Breast epithelium (tissue), 4 donors: Measurements from ENCODE around the gene LSM11. TPM values are rescaled to one million over a fixed set of nuclear protein-coding genes. Genes with fewer than 3 reads are reported as not detected.

Experiments used
- DNase-seq, 2 donors: peaks; one replicate each; pipeline ENCODE4 v3.0.0-alpha.2; 2019; ENCODE audit warnings: low spot score in 2 of 2
- H3K27ac ChIP-seq, 2 donors: fragments of 200-600 bp; sonication (generic) in 1 of 2; one replicate each; pipeline ENCODE4 v1.5.1; 2016 to 2019; ENCODE audit warnings: mild to moderate bottlenecking in 1 of 2
- H3K27me3 ChIP-seq, 2 donors: fragments of 200-600 bp; sonication (generic) in 1 of 2; one replicate each; pipeline versions ENCODE4 v1.5.1 to v1.6.0; 2017 to 2019; ENCODE audit warnings: control low read depth in 1 of 2, mild to moderate bottlenecking in 1 of 2
- H3K36me3 ChIP-seq: fragments of 200-600 bp; one replicate; pipeline ENCODE4 v1.5.1; 2019
- H3K4me1 ChIP-seq, 2 donors: fragments of 200-600 bp; sonication (generic); one replicate each; pipeline ENCODE4 v1.5.1; 2016 to 2019; ENCODE audit warnings: control low read depth in 1 of 2
- H3K4me3 ChIP-seq, 3 donors: fragments of 200-600 bp; sonication (generic); 1 replicate in 2 of 3; 2 replicates in 1 of 3; pipeline ENCODE4 v1.5.1; 2016 to 2019; ENCODE audit warnings: mild to moderate bottlenecking in 3 of 3, moderate library complexity in 2 of 3
- H3K9me3 ChIP-seq, 2 donors: fragments of 200-600 bp; sonication (generic) in 1 of 2; one replicate each; pipeline ENCODE4 v1.5.1; 2016 to 2019; ENCODE audit warnings: control low read depth in 1 of 2
- CTCF ChIP-seq, 3 donors: fragments of 450-650 bp; IDR thresholded peaks; one replicate each; pipeline ENCODE4 v1.5.1; 2016 to 2017; ENCODE audit warnings: antibody characterized with exemption in 3 of 3, mild to moderate bottlenecking in 3 of 3, moderate library complexity in 3 of 3
- POLR2A ChIP-seq: fragments of 450-650 bp; IDR thresholded peaks from one replicate; pipeline ENCODE4 v1.6.1; 2016; ENCODE audit warnings: antibody characterized with exemption, mild to moderate bottlenecking, moderate library complexity
- POLR2AphosphoS5 ChIP-seq, 3 donors: sonication (generic); formaldehyde crosslinking; IDR thresholded peaks; one replicate each; pipeline ENCODE4 v1.6.1; 2017; ENCODE audit warnings: antibody characterized with exemption in 3 of 3
- intact Hi-C: fragments of 100-400 bp; cut with DNase I; formaldehyde crosslinking; loops from one replicate; pipeline ENCODE4 v1.15.1; 2023; ENCODE audit warnings: low total_unique reads
- total RNA-seq, 3 donors: library from RNA; depleted of rRNA; stranded (reverse); fragments of >200 nt; gene quantifications; one replicate each; pipeline ENCODE4 v1.1.0, GENCODE V29; 2016

Gene LSM11
- total RNA-seq, 3 donors from 2014 or later, result 1.8 to 5.7 (median 4.6) TPM

GRCh38 chr5:157739388-157740228 is 3.9 kb upstream of the LSM11 start:
- no peak for DNase-seq
- no peak overlapping the region for H3K27ac ChIP-seq
- no peaks in the 10 kb centered on the region for H3K9me3 ChIP-seq
- intact Hi-C loops, result no loop called here
- no peaks in the 10 kb centered on the region for H3K4me1 ChIP-seq
- no peak overlapping the region for H3K4me3 ChIP-seq
- no peak for TF ChIP-seq CTCF (IDR thresholded peaks at IDR 0.05)
- no peak for TF ChIP-seq POLR2AphosphoS5 (IDR thresholded peaks at IDR 0.05)
- TF ChIP-seq POLR2A, result no peak
- no peaks in the 10 kb centered on the region for H3K27me3 ChIP-seq
- no peaks in the 10 kb centered on the region for H3K36me3 ChIP-seq

DNA sequence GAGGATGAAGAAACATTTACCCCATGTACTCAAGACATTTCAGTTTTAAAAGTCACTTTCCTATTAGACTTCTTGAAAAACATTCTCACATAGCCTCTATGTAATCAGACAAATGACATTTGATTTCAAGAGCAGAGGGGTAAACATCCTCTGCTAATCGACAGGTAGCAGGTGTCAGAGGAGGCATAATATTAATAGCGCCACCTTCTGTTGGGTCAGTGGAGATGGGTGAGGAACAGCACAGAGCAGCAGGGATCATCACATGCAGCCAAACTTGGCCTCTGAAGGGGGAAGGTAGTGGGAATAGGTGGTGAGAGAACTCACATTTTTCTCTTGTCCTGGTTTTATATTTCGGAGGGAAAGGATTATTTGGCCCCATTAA is 3.3 kb upstream of the LSM11 start:
- no peaks in the 10 kb centered on the region for H3K4me1 ChIP-seq
- no peak overlapping the region for H3K4me3 ChIP-seq
- H3K27ac ChIP-seq, result no peak overlapping the region
- intact Hi-C loops, result no loop called here
- no peaks in the 10 kb centered on the region for H3K9me3 ChIP-seq
- no peaks in the 10 kb centered on the region for H3K27me3 ChIP-seq
- H3K36me3 ChIP-seq, result no peaks in the 10 kb centered on the region
- TF ChIP-seq POLR2A (no peak), CTCF (IDR thresholded peaks at IDR 0.05) (peak in 1 of 3 donors; percentile 8), POLR2AphosphoS5 (IDR thresholded peaks at IDR 0.05) (no peak)
- no peak for DNase-seq

- Histone ChIP-seq H3K4me3 (no peak overlapping the region), H3K27ac (no peak overlapping the region), H3K36me3 (no peaks in the 10 kb centered on the region), H3K4me1 (no peaks in the 10 kb centered on the region), H3K9me3 (no peaks in the 10 kb centered on the region), H3K27me3 (no peaks in the 10 kb centered on the region)
- intact Hi-C loops, result no loop called here
- no peak for DNase-seq
- TF ChIP-seq CTCF (IDR thresholded peaks at IDR 0.05) (no peak), POLR2A (no peak), POLR2AphosphoS5 (IDR thresholded peaks at IDR 0.05) (no peak)
Measured at GRCh38 chr5:157741131-157741530, 2.4 kb upstream of the LSM11 start.

DNA sequence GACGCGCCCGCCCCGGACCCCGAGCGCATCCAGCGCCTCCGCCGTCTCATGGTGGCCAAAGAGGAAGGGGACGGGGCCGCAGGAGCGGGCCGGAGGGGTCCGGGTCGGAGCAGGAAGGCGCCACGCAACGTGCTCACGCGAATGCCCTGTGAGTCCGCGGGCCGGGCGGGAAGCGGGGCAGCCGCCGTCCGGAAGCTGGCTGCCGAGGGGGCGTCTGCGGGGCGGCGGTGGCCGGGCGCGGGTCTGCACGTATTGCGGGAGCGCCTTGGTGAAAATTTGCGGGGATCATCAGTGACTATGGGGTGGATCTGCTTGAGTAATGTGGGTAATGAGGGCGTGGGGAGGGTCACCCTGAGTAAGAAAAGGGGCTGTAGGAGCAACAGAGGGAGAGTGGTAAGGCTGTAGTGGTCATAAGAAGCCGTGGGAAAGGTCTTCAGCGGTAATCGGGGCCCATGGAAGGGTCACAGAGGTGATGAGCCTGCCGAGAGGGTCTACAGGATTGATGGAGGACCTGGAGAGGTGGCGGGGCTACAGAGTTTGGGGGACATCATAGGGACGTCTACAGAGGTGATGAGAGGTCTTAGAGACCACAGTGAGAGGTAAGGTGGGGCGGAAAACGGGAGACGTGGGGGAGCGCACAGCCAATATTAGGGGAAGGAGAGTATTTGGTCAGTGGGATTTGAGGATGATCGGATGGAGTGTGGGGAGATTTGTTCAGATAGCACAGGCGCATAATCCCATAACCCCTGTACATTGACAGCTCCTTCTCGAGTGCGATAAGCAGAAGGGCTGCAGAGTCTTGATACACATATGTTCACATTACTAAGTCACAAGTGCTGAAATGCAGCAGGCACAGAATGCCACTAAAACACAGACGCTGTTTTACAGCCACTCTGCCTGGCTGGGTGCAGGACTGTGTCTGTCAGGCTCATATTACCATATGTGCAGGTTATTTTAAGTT is 819 bp downstream of the LSM11 start:
- no peak for DNase-seq
- Histone ChIP-seq H3K9me3 (no peaks in the 10 kb centered on the region), H3K27me3 (no peaks in the 10 kb centered on the region), H3K36me3 (no peaks in the 10 kb centered on the region), H3K27ac (peak overlapping the region in 1 of 2 donors; percentile 59), H3K4me1 (no peaks in the 10 kb centered on the region), H3K4me3 (peak overlapping the region; percentile 82 to 92 (median 83))
- TF ChIP-seq POLR2AphosphoS5 (IDR thresholded peaks at IDR 0.05) (no peak), CTCF (IDR thresholded peaks at IDR 0.05) (no peak), POLR2A (no peak)
- intact Hi-C loops, result no loop called here
